Ureter (tissue), 1 donor: ENCODE results near the gene GAS5. TPM values are rescaled to one million over a fixed set of nuclear protein-coding genes. Genes with fewer than 3 reads are reported as not detected.
"Not testable (repeated sequence)": the region's sequence is repeated elsewhere in the genome, so short reads cannot be mapped to it uniquely, and the experiment has no call there.

ENCODE experiments used
- DNase-seq: peaks from one replicate; pipeline ENCODE4 v3.0.0-alpha.2; 2020; ENCODE audit warnings: low spot score
- total RNA-seq: library from RNA; stranded (reverse); gene quantifications from one replicate; pipeline ENCODE4 v1.2.4, GENCODE V29; 2023
- donor health status: DM: yes; HTN: yes; CAD: no.

The GAS5 gene
- total RNA-seq, 1 donor from 2014 or later = 543 TPM

DNA sequence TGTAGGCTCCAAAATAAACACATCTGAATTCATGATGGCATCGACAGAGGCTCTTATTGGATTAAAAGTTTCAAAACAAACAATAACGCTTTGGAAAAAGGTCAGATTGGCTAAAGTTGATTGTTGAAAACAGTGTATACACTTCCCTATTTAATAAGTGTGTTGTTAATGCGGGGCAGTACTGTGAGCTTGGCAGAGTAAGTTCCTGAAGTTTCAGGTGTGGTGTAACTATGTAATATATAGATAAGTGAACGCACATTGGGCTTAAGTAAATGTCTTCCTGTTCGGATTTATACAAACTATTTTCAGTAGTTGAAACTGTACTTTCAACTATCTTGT is 1.2 kb upstream of the GAS5 start:
- no peak for DNase-seq

DNA sequence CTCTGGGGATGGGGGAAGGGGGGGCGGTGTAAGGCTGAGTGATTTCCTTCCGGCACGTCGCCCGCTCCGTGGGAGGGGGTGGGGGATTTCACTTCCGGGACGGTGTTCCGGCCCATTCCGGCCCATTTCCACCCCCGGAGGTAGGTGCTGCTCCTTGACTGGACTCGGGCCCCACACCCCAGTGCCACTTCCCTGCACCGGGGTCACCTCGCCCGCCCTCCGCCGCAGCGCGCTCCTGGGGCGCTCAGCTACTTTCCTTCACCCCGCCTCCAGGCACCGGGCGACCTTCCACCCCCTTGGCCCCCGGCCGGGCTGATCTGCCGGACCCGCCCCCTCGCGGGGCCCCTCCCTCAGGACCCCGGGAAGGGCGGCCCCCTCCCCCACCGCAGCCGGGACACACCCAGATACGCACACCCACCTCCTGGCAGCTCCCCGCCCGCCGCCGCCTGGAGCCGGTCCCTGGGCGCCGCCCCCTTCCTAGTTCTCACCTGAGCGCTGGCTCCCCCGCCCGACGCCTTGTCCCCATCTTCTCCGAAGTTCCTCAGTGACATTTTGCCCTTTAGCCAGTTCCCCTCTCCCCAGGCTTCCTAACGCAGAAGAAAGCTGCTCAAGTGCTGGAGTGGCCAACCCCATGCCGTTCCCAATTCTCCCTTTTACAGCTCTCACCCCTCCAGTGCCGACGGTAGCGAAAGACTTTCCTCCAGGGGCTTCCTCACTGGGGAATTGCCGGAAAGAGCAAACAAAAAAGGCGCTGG is 654 bp upstream of the GAS5 start, which contains the start of gene ZBTB37:
Gene ZBTB37, plus strand, starts transcription at position 115 of the 755 bp plus-strand sequence. CDS start 1,846 bp downstream, outside the sequence.
- DNase-seq = peak; percentile 95

DNA sequence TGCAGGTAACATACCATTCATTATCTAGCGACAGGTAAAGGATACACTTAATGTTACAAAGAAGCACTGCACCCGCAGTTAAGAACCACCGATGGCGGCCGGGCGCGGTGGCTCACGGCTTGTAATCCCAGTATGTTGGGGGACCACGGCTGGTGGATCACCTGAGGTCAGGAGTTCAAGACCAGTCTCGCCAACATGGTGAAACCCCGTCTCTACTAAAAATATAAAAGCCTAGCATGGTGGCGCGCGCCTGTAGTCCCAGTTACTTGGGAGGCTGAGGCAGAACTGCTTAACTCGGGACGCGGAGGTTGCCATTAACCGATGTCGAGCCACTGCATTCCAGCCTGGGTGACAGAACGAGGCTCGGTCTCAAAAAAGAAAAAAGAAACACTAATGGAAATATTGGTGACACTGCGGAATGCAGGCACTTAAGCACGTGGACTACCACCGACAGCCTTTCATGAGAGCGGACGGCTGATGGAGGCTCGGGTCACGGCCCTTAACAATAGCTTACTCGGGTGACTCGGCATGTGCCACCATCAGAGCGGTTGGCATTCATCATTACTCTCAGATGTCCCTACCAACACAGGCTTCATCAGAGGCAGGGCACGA is 542 bp downstream of the GAS5 start:
- no peak for DNase-seq

DNA sequence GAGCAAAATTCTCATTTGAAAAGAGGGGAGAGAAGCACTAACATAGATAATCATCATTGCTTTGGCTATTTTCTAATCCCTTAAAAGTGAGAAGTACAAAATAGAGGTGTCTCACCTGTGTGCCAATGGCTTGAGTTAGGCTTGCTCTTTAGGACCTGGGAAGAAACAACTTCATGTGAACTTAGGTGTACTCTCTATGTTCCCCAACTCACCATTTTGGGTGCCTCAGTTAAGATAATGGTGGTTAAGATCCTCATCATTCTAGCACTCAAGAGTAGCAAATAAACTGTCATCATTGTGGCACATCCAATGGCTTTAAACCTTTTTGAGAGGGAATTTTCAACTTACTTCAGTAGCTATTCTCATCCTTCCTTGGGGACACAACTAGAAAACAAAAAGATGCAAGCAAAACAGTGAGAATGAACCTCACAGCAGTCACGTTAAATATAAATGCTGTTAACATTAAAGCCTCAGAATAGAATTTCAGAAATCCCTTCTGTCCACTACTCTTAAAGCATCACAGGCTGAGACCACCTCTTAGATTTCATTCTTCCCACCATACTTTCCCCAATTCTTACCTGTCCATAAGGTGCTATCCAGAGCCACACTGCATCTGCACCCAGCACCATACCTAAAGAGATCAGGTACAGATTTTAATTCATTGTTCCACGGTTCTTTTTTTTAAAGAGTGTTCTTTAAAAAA is 1.2 kb downstream of the GAS5 start:
- no peak for DNase-seq

DNA sequence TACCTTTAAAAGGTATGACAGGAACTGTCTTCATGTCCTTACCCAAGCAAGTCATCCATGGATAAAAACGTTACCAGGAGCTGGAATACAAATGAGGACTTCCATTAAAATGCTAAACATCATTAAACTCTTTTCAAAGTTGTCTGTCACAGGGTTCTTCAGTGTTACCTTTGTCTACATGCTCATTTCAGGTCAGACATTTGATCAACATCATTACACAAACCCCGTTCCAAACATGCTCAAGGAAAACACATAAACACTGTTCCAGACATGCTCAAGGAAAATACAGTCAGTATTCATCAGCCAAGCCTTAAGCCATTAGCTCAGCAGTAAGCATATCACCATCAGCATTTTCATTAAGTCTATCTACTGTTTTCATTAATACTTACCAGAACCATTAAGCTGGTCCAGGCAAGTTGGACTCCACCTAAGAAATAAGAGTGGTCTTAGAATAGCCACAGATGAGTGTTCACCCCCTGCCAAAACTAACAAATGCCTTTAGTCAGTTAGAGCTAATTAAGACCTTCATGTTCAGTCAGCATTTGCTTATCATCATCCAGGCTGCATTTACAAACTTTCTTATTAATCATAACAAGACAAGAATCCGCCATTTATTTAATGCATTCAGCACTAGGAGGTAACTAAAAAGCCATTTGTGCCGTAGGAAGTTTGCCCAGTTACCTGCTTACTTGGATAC is 2.2 kb downstream of the GAS5 start:
- no peak for DNase-seq

DNA sequence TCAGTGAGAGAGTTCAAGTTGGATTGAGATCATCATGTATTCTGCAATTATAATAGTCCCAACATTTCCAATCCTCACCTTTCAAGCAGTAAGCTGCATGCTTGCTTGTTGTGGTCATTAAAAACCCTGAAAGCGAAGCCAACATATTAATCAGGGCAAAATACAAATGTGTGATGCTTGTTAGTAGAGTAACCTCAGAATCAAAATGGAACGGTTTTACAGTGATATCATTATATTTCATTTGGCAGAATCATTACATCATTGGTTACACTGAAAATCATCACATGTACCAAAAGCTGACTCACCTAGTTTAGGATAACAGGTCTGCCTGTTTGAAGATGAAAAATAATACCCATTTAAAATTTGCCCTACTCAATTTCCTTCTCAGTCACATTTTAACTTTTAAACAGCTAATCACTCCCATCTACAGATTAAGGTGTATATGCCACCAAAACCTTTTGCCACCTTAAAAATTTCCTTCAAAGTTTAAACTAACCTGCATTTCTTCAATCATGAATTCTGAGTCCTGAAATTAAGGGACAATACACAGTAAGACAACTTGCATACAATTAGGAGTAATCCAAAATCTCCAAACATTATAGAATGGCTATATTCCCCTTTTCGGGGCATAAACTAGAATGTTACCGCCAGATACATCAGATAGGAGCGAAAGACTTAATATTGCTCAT is 3.5 kb downstream of the GAS5 start:
- no peak for DNase-seq

DNA sequence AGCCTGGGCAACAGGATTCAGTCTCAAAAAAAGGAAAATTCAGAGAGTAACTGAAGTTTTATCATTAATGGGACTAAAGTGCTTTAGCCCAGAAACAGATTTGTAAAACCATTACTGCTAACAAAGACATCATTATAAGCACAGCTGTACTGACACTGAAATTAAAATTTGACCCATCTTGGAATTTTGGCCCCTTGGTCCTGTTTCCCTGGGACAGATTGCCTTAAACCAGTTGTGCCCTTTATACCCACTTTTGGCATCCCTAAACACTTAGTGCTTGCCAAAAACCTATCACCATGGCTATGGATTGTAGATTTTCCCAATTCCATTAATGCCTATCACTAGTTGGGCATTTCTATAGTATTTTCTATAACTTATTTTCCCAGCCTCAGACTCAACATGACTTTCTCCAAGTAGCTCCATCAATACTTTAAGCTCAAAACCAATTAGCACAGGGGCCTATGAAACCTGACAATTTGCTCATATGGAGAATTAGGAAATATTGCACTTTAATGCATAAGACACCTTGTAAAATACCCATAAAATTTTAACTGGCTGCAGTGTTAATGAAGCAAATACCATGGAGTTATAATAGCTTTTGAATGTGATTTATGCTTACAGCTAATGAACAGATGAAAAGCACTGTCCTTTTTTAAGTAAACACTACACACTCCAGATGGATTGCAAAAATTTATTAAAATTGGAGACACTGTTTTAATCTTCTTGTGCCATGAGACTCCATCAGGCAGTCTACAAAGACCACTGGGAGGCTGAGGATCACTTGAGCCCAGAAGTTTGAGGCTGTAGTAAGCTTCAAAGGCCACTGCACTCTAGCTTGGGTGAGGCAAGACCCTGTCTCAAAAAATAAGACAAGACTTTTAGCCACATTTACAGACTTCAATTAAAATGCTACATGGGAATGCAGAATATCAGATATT is 4.3 kb downstream of the GAS5 start:
- DNase-seq = no peak

DNA sequence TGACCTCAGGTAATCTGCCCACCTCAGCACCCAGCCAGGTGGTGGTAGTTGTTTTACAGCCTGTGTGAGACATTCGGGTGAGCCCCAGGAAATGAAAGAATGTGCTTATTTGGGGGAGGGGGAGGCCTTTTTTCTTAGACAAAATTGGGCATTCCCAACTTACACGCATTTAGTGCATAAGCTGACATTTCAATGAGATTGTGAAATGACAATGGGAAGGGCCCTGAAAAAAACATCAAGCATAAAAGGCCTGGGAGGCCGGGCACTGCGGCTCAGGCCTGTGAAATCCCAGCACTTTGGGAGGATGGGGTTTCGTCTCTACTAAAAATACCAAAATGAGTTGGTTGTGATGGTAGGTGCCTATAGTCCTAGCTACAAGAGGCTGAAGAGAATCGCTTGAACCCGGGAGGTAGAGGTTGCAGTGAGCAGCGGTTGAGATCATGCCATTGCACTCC is 5.0 kb downstream of the GAS5 start:
- DNase-seq = no peak

DNA sequence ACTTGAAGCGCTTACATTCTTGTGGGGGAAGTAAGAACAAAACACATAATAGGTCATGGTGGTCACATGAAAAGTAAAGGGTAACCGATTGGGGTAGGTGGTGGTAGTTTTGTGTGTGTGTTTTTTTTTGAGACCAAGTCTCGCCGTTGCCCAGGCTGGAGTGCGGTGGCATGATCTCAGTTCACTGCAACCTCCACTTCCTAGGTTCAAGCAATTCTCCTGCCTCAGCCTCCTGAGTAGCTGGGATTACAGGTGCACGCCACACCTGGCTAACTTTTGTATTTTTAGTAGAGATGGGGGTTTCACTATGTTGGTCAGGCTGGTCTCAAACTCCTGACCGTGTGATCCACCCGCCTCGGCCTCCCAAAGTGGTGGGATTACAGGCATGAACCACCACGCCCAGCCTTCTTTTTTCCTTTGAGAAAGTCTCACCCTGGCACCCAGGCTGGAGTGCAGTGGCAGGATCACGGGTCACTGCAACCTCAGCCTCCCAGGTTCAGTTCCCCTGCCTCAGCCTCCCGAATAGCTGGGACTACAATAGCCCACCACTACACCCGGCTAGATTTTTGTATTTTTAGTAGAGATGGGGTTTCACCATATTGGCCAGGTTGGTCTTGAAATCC is 5.5 kb downstream of the GAS5 start:
- DNase-seq = not testable (repeated sequence)

DNA sequence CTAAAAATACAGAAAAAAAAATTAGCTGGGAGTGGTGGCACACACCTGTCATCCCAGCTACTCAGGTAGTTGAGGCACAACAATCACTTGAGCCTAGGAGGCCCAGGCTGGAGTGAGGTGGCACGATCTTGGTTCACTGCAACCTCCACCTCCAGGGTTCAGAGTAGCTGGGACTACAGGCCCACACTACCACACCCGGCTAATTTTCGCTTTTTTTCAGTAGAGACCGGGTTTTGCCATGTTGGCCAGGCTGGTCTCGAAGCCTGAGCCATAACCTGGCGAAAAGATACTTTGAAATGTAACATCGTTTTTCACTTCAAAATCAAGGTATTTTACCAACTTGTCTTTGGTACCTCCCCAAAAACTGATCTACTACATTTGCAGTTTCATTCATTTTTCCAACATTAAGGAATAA is 6.1 kb downstream of the GAS5 start:
- no peak for DNase-seq

DNA sequence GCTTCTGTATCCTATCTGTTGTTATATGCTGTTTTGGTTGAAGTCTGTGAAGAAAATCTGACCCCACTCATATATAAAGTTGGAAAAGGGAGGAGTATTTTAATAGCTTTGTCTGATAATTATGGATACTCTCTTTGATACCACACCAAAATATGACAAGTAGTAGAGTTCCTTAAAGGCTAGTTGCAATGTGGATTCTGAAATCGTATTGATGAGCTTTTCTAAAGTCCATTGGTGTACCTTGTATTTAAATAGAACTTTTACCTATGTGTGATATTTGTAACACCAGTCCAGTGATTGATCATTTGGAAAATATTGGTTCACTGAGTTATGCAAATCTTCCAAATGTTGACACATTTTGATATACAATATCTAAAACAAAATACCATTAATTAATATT is 7.7 kb downstream of the GAS5 start:
- DNase-seq = no peak

DNA sequence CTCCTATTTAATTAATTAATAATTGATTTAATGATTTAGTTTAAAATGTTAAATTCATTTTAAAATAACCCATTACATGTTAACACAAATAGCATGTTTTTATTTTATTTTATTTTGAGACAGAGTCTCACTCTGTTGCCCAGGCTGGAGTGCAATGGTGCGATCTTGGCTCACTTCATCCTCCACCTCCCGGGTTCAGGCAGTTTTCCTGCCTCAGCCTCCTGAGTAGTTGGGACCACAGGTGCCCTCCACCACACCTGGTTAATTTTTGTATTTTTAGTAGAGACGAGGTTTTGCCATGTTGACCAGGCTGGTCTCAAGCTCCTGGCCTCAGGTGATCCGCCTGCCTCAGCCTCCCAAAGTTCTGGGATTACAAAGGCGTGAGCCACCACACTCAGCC is 8.2 kb downstream of the GAS5 start:
- not testable (repeated sequence) for DNase-seq

DNA sequence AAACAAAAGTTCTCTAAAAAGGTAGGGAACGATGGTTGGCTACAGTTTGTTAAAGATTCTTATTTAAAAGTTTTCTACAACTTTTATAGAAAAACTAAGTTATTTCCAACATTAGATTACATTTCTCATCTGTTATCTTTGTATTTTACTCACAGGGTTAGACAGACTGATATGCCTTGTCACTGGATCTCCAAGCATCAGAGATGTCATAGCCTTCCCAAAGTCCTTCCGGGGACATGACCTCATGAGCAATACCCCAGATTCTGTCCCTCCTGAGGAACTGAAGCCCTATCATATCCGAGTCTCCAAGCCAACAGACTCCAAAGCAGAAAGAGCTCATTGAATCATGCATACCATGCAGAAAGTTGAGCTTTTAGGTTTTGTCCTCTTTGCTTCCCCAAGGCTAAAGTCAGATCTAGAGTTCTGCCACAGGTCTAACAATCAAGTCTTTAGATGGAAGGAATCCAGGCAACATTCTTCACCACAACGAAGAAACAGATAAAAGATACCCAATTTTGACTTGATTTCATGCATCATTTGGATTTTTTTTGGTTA is 10.3 kb downstream of the GAS5 start:
- DNase-seq = no peak

DNA sequence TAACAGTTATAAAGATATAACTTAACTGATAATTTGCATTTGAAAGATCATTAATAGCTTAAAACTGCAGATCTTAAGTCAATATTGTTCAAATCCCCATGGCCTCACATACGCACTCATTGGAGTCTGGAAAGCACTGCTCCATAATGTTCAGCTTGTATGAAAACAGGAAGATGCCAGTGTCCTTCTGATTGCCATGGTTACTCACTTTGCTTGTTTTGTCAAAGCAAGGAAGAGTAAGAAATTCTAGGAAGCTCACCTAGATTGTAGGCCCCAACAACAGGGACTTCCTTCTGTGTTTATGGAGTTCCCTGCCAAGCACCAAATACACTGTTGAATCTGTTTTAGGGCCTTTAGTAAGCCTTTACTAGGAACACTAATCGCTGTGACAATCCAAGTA is 10.9 kb downstream of the GAS5 start:
- DNase-seq = no peak

DNA sequence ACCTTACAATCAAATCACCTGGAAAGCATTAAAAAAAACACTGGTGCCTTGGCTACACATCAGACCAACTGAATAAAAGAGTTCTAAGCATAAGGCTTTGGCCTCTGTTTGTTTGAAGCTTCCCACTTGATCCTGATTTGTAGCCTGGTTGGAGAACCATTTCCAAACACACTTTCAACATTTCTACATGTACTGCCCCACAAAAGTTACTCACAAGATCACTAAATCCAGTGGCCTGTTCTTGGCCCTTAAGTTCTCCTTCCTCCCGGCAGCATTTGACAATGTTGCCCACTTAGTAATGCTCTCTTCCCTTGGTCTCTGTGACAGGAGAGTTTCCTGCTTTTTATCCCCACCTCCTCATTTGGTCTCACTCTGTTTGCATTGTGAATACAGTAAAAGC is 11.8 kb downstream of the GAS5 start:
- DNase-seq = no peak

DNA sequence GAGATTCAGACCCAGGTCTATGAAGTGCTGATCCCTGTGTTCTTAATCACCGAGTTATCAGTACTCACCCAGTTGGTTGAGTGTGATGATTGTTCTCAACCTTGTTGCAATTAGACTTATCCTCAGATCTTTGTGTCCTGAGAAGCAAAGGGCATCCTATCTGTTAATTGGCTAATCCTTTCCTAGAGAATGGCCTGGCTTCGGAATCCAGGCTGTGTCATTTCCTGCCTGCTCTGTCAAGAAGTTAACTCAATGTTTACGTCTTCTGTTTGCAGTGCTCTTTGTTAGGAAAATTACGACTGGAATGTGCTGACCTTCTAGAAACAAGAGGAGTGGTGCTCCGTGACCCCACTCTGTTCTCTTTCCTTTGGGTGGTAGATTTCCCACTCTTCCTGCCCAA is 14.7 kb downstream of the GAS5 start:
- no peak for DNase-seq

DNA sequence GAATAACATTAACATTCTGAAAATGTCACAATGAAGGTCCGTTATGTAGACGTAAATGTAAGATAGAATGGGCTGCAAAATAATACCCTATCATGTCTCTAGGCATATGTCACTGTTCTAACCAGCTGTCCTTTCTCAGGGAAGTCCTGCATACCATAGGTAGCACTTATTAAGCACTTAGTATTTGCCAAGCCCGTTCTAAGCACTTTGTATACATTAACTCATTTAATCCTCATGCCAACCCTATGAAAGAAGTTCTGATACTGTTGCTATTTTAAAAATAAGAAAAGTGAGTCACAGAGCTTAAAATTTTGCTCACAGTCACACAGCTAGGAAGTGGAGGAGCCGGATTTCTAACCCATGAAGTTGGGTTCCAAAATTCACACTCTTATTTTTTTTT is 15.7 kb downstream of the GAS5 start:
- DNase-seq = no peak

DNA sequence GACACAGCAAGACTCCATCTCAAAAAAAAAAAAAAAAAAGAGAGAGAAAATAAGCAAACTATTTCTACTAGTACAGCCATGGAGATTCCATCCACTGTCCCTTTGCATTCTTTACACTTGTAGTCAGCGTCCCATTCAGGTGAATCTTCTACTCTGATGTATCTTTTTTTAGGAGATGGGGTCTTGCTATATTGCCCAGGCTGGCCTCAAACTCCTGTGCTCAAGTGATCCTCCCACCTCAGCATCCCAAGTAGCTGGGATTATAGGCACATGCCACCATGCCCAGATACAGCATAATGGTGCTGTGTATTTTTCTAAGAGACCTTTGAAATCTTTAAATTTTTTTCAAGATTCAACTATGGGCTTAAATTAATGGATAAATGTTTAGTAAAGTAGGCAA is 35.0 kb downstream of the GAS5 start:
- no peak for DNase-seq

DNA sequence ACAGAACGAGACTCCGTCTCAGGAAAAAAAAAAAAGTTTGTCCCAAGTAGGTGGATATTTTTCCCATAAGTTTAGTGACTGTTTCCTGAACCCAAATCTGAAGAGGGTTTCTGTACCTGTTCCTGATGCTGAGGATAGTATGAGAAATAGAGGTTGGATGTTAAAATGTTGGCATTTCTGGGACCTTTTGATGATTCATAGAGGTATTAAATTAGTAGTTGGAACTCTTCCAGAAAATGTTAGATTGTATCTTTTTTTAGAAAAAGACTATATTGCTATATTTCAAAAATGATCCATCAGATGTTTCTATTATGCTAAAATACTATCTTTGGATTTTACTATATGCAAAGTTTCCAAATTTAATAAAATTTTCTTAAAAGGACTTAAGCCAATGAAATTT is 40.2 kb downstream of the GAS5 start:
- DNase-seq = no peak
